Measurements from ENCODE around the gene PTPMT1. TPM values are rescaled to one million over a fixed set of nuclear protein-coding genes. Genes with fewer than 3 reads are reported as not detected.

PTPMT1 gene
- total RNA-seq, 2 experiments from 2014 or later: 45.7 to 47.9 TPM

DNA sequence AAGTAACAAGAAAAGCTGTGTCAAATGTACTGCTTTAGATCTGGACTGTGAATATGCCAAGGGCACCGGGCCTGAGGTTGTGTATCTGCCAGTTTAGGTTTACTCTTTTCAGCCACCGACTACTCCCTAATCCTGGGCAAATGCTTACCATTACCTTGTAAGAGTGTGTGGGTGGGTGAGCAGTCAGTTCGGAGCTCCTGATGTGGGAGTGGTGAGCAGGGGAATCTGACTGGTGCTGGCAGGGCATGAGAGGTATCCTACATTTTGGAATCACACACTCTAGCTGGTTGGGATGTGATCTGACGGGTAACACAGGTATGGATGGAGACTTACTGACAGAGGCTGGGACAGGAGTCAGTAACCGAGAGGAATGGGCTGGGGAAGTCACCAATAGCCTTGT lies 18.4 kb downstream of the PTPMT1 start:
- no peak overlapping the region for H3K4me3 Mint-ChIP-seq
- no peak overlapping the region for H3K27ac Mint-ChIP-seq
- DNase-seq: no peak
- intact Hi-C loops (cut with micrococcal nuclease): no loop called here
- H3K9me3 Mint-ChIP-seq: no peaks in the 10 kb centered on the region
- ChIA-PET CTCF (no interaction called here), POLR2A (no interaction called here)
- H3K36me3 Mint-ChIP-seq: peaks cover 32% of the 10 kb centered on the region
- peaks cover 16% of the 10 kb centered on the region for H3K4me1 Mint-ChIP-seq (ENCODE audit: low read depth)
- H3K27me3 Mint-ChIP-seq: peaks cover under 1% of the 10 kb centered on the region

GRCh38 chr11:47586098-47586855 lies 20.9 kb downstream of the PTPMT1 start, which contains the start of gene FAM180B:
FAM180B (plus strand) TSS chr11:47586678; CDS start chr11:47586769, 91 bp downstream.
- Mint-ChIP-seq H3K27me3 (no peaks in the 10 kb centered on the region), H3K4me3 (no peak within 1 kb of the TSS), H3K9me3 (no peaks in the 10 kb centered on the region), H3K4me1 (ENCODE audit: low read depth) (no peaks in the 10 kb centered on the region), H3K36me3 (peaks cover 27% of the 10 kb centered on the region), H3K27ac (no peak within 1 kb of the TSS)
- no peak for DNase-seq
- intact Hi-C loops (cut with micrococcal nuclease): no loop called here
- ChIA-PET POLR2A (interaction anchor here (0.5 kb wide), 1 partner anchor 160 kb away, joined by 3 read pairs; no protein-coding TSS in a partner anchor), CTCF (no interaction called here)

GRCh38 chr11:47587039-47587716 lies 21.8 kb downstream of the PTPMT1 start:
- H3K4me1 Mint-ChIP-seq (ENCODE audit: low read depth): peaks cover 2% of the 10 kb centered on the region
- CTCF ChIA-PET: interaction anchor here (0.6 kb wide), 1 partner anchor 213 kb away, joined by 3 read pairs; no protein-coding TSS in a partner anchor
- peaks cover 18% of the 10 kb centered on the region for H3K36me3 Mint-ChIP-seq
- intact Hi-C loops (cut with micrococcal nuclease): no loop called here
- DNase-seq: no peak
- H3K4me3 Mint-ChIP-seq: no peak overlapping the region
- H3K27me3 Mint-ChIP-seq: no peaks in the 10 kb centered on the region
- H3K9me3 Mint-ChIP-seq: no peaks in the 10 kb centered on the region
- POLR2A ChIA-PET: no interaction called here
- H3K27ac Mint-ChIP-seq: no peak overlapping the region

GRCh38 chr11:47587723-47588326 lies 22.4 kb downstream of the PTPMT1 start:
- intact Hi-C loops (cut with micrococcal nuclease): no loop called here
- H3K4me3 Mint-ChIP-seq: no peak overlapping the region
- H3K27me3 Mint-ChIP-seq: peaks cover 6% of the 10 kb centered on the region
- H3K27ac Mint-ChIP-seq: no peak overlapping the region
- CTCF ChIA-PET: interaction anchor here (0.6 kb wide), 1 partner anchor 214 kb away, joined by 3 read pairs; no protein-coding TSS in a partner anchor
- POLR2A ChIA-PET: no interaction called here
- no peak for DNase-seq
- no peaks in the 10 kb centered on the region for H3K9me3 Mint-ChIP-seq
- H3K4me1 Mint-ChIP-seq (ENCODE audit: low read depth): peaks cover 2% of the 10 kb centered on the region
- H3K36me3 Mint-ChIP-seq: peaks cover 15% of the 10 kb centered on the region

DNA sequence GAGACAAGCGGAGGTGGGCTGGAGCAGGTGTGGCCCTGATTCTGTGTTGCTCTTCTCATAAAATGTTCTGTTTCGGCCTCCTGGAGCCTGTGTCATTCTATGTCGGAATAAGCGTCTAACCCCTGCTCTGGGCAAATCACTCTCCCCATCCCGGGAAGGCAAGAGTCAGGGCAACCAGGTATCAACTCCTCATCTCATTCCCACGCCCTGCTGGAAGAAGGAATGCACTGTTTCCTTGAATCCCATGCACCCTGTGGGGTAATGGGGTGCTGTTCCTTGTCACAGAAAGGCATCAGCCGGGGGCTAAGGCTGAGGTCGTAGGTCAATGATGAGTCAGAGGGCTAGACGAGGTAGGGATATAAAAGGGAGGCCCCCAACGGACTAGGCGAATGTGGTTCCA lies 23.7 kb downstream of the PTPMT1 start:
- no peak overlapping the region for H3K27ac Mint-ChIP-seq
- DNase-seq: no peak
- peaks cover 8% of the 10 kb centered on the region for H3K36me3 Mint-ChIP-seq
- H3K4me1 Mint-ChIP-seq (ENCODE audit: low read depth): peaks cover 8% of the 10 kb centered on the region
- H3K4me3 Mint-ChIP-seq: no peak overlapping the region
- no peaks in the 10 kb centered on the region for H3K9me3 Mint-ChIP-seq
- CTCF ChIA-PET: no interaction called here
- intact Hi-C loops (cut with micrococcal nuclease): no loop called here
- H3K27me3 Mint-ChIP-seq: peaks cover 17% of the 10 kb centered on the region
- POLR2A ChIA-PET: no interaction called here

DNA sequence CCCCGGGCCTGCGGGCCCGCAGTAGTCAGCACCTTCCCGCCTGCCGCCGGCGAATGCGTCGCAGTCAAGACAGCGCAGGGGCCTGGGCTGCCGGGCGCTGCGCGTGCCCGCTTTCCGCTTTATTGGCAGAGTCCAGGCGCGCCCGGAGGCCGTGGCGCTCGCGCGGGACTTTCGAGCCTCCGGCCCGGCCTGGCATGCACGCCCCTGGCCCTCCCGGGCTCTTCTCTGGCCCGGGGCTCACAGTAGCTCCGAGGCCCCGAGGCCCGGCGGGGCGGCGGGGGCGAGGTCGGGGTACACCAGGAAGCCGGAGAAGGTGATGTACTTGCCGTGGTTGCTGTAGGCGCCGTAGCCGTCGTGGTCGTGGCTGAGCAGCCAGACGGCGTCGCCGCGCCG lies 24.2 kb downstream of the PTPMT1 start:
- Mint-ChIP-seq H3K27me3 (peaks cover 21% of the 10 kb centered on the region), H3K4me1 (ENCODE audit: low read depth) (peaks cover 8% of the 10 kb centered on the region), H3K27ac (no peak overlapping the region), H3K4me3 (no peak overlapping the region), H3K36me3 (peaks cover 5% of the 10 kb centered on the region), H3K9me3 (no peaks in the 10 kb centered on the region)
- no peak for DNase-seq
- CTCF ChIA-PET: no interaction called here
- POLR2A ChIA-PET: no interaction called here
- intact Hi-C loops (cut with micrococcal nuclease): no loop called here

DNA sequence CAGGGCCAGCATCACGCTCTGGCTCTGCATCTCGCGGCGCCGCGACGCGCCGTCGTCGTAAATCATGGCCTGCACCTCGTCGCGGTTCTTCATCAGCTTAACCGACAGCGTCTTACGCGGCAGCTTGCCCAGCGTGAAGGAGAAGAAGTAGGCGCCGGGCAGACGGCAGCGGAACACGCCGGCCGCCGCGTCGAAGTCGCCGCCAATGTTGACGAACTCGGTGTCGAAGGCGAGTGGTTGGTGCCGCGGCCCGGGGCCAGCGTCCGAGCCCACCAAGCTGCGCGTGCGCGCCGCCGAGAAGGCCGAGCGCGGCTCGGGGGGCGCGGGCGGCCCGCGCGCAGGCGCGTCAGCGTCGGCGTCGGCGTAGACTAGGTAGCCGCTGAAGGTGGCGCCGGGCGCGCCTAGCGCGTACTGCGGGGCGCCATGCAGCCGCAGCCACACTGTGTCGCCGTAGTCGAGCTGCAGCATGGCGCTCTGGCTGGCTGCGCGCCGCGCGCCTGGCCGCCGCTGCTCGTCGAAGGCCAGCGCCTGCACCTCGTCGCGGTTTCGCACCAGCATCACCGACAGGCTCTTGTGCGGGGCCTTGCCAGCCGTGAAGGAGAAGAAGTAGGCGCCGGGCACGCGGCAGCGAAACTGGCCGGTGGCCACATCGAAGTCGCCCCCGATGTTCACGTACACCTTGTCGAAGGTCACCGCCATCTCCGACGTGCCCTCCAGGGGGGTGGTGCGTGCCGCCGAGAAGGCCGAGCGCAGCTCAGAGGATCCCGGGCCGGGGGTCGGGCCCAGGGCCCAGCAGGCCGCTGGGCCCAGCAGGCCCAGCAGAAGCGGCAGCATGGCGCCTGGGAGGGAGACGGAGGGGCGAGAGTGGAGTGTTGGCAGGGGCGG lies 24.8 kb downstream of the PTPMT1 start:
- ChIA-PET POLR2A (no interaction called here), CTCF (no interaction called here)
- no peak overlapping the region for H3K4me3 Mint-ChIP-seq
- H3K36me3 Mint-ChIP-seq: no peaks in the 10 kb centered on the region
- no peaks in the 10 kb centered on the region for H3K9me3 Mint-ChIP-seq
- H3K27ac Mint-ChIP-seq: no peak overlapping the region
- peaks cover 8% of the 10 kb centered on the region for H3K4me1 Mint-ChIP-seq (ENCODE audit: low read depth)
- intact Hi-C loops (cut with micrococcal nuclease): no loop called here
- DNase-seq: no peak
- H3K27me3 Mint-ChIP-seq: peaks cover 25% of the 10 kb centered on the region

GRCh38 chr11:47591764-47592163 lies 26.4 kb downstream of the PTPMT1 start:
- ChIA-PET CTCF (no interaction called here), POLR2A (no interaction called here)
- Mint-ChIP-seq H3K4me3 (no peak overlapping the region), H3K4me1 (ENCODE audit: low read depth) (peaks cover 8% of the 10 kb centered on the region), H3K9me3 (no peaks in the 10 kb centered on the region), H3K27me3 (peaks cover 32% of the 10 kb centered on the region), H3K27ac (no peak overlapping the region), H3K36me3 (no peaks in the 10 kb centered on the region)
- no peak for DNase-seq
- intact Hi-C loops (cut with micrococcal nuclease): no loop called here

DNA sequence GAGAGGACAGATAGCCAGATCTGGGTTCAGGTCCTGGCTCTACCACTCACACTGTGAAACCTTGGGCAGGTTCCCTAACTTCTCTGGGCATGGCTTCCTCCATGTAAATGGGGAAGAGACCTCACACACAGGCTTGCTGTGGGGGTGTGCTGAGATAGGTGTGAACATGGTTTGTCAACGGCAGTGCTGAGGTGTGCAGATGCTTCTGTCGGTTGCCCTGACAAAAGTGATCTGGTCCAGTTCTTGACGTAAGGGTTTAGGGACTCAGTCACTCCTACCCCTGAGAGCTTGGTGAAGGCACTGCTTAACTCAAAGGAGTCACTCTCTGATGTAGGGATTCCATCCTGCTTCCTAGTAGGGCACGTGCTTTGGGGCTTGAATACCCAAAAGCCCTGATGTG lies 26.9 kb downstream of the PTPMT1 start:
- Mint-ChIP-seq H3K4me1 (ENCODE audit: low read depth) (peaks cover 8% of the 10 kb centered on the region), H3K27ac (no peak overlapping the region), H3K36me3 (no peaks in the 10 kb centered on the region), H3K4me3 (no peak overlapping the region), H3K27me3 (peaks cover 32% of the 10 kb centered on the region), H3K9me3 (no peaks in the 10 kb centered on the region)
- CTCF ChIA-PET: no interaction called here
- DNase-seq: no peak
- POLR2A ChIA-PET: no interaction called here
- intact Hi-C loops (cut with micrococcal nuclease): no loop called here

- POLR2A ChIA-PET: interaction anchor here (0.6 kb wide), 1 partner anchor 122 kb away, joined by 3 read pairs; no protein-coding TSS in a partner anchor
- intact Hi-C loops (cut with micrococcal nuclease): no loop called here
- DNase-seq: no peak
- no peak overlapping the region for H3K27ac Mint-ChIP-seq
- no peaks in the 10 kb centered on the region for H3K9me3 Mint-ChIP-seq
- CTCF ChIA-PET: no interaction called here
- H3K4me3 Mint-ChIP-seq: no peak overlapping the region
- H3K36me3 Mint-ChIP-seq: no peaks in the 10 kb centered on the region
- H3K4me1 Mint-ChIP-seq (ENCODE audit: low read depth): peaks cover 8% of the 10 kb centered on the region
- peaks cover 32% of the 10 kb centered on the region for H3K27me3 Mint-ChIP-seq
These were observed 27.6 kb downstream of the PTPMT1 start for GRCh38 chr11:47592970-47593369.

GRCh38 chr11:47593492-47593933 lies 28.1 kb downstream of the PTPMT1 start:
- ChIA-PET POLR2A (no interaction called here), CTCF (no interaction called here)
- Mint-ChIP-seq H3K27me3 (peaks cover 32% of the 10 kb centered on the region), H3K4me1 (ENCODE audit: low read depth) (peaks cover 8% of the 10 kb centered on the region), H3K4me3 (no peak overlapping the region), H3K36me3 (no peaks in the 10 kb centered on the region), H3K9me3 (no peaks in the 10 kb centered on the region), H3K27ac (no peak overlapping the region)
- intact Hi-C loops (cut with micrococcal nuclease): no loop called here
- no peak for DNase-seq

Measured in activated CD4-positive, alpha-beta memory T cell treated with anti-CD3 and anti-CD28 coated beads for 36 hours (primary cell).